H54 (cell line): ENCODE data around the gene UGT1A7.

Source experiments
- DNase-seq: peaks from one replicate; pipeline ENCODE4 v3.0.0; 2011; ENCODE audit warnings: low spot score, mixed read lengths; ENCODE audit not compliant: insufficient read length
- FAIRE-seq: peaks from 3 replicates; lab custom pipeline; 2011; peaks lifted over from hg19 to GRCh38; lab: Jason Lieb, UNC
- POLR2A ChIP-seq: IDR thresholded peaks from 2 replicates; pipeline ENCODE4 v1.6.1; 2011; ENCODE audit warnings: low read depth, mild to moderate bottlenecking, low read length

The UGT1A7 gene

GRCh38 chr2:233814056-233814835 lies 132.5 kb downstream of the UGT1A7 start:
- FAIRE-seq (no peak), DNase-seq (peak; percentile 27)
- no peak for TF ChIP-seq POLR2A

GRCh38 chr2:233815861-233816260 lies 134.2 kb downstream of the UGT1A7 start:
- no peak for DNase-seq
- TF ChIP-seq POLR2A, result no peak
- no peak for FAIRE-seq

DNA sequence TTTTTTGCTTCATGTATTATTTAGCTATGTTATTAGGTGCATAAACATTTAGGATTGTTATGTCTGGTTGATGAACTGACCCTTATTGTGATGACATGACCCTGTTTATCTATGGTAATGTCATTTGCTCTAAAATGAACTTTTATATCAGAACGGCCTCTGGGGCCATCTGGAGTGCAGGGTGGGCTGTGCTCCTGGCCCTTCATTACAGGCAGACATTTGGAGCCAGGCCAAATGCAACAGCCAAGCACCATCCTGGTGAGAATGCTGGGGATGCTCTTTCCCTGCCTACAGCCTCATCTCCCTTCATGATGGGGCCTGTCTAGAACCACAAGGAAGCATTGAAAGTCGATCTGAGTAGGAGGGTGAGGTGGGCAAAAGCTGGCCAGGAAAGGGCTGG lies 134.6 kb downstream of the UGT1A7 start:
- DNase-seq (no peak), FAIRE-seq (no peak)
- TF ChIP-seq POLR2A, result no peak

- DNase-seq, result no peak
- FAIRE-seq, result no peak
These were observed 135.1 kb downstream of the UGT1A7 start for GRCh38 chr2:233816771-233817170.

DNA sequence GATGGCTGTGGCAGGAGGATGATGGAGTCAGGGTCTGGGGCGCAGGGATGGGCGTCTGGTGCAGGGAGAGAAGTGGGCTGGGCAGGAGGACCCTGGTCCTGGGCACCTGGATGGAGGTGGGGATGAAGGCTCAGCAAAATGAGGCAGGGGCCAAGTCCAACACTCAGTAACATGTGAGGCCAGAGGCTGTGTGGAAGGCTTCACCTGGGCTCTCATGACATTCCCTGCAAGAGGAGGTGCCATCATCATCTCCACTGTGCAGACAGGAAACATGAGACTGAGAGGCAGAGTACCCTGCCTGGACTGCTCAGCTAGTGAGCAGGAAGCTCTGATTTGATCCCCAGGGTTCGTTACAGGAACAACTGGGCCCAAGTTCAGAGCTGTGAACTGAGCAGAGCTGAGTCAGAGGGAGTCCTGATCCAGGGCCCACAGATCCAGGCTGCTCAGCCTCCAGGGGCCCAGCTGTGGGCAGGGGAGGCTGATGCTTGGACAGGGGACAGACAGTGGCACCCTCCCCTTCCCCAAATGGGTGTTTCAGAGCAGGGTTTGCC lies 135.7 kb downstream of the UGT1A7 start:
- no peak for TF ChIP-seq POLR2A
- no peak for DNase-seq
- no peak for FAIRE-seq

More at GRCh38 chr2:233816771-233817170, 135.1 kb downstream of the UGT1A7 start:
- no peak for TF ChIP-seq POLR2A

DNA sequence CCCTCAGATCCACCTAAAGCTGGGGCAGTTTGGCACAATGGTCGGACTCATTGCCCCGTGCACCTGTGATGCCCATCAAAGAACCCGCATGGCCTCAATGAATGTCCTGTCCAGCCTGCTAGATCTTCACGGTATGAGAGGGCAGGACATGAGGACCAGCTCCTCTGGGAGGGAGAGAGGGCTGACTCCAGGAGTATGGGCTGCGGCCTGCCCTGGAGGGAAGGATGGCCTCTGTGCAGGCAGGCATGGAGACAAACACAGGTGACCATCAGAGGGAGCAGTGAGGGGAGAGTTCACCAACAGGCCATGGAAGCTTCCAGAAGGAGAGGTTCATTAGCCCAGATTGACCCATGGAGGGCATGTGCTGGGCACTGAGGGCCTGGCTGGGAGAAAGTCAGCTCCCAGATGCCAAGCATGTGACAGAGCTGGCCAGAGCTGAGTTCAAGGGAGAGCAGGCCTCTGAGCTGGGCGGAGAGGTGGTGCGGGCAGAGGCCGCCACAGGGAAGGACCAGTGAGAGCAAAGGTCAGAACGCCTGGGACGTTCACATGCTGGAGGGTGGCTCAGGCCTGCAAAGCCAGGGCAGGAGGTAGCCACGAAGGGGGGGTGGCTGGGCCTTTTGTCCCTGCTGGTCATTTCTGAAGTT lies 136.4 kb downstream of the UGT1A7 start:
- DNase-seq (no peak), FAIRE-seq (no peak)
- no peak for TF ChIP-seq POLR2A

- TF ChIP-seq POLR2A, result no peak
- DNase-seq (no peak), FAIRE-seq (no peak)
These were observed 137.2 kb downstream of the UGT1A7 start for GRCh38 chr2:233818639-233819621.

DNA sequence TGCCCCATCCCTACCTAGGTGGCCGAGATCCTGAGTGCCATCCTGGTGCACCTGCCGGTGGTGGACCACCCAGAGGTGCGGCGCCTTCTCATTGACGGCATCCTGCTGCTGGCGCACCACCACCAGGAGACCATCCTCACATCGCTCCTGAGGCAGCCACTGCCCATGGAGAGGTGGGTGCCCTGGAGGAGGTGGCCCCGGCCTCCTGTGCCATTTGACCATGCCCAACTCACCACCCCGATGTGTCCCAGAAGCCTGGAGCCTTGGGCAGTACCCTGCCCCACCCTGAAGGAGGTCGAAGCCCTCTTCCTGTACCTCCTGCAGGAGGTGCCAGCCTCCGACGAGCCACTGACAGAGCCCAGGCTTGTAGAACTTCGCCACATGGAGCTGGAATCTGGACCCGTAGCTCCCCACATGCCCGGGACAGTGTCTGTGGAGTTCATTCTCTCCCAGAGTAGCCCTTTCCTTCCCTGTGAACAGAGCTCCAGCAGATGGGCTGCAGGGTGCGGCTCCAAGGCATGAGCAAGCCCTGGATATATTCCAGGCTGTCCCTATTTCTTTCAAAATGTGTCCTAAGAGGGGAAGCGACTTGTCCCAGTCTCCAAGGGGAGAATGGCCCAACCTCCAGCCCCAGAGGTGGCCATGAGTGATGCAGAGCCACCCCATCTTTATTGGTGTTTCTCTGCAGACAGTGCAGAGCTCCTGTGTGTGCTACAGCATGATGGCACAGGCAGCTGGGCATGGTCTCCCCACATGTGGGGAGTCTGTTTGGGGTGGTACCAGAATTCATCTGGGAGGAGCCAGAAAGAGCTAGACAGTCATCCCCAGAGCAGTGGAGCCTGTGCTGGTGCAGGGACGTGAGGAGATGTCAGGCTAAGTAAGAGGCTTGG lies 138.4 kb downstream of the UGT1A7 start:
- DNase-seq, result no peak
- no peak for TF ChIP-seq POLR2A
- FAIRE-seq, result no peak

DNA sequence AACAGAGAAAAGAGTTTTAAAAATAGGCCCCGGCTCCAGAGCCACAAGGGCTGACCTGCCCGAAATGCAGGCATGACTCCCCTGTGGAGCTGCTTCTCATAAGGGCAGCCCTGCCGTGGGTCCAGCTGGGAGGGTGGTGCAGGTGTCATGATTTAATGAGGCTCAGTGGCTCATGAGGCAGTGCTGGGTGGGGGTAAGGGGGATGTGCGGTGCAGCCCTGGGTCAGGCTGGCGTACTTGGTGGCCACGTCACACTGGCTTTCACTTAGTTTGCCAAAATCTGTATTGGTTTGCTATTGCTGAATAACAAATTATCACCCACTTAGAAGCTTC lies 139.0 kb downstream of the UGT1A7 start:
- DNase-seq, result no peak
- no peak for FAIRE-seq
- TF ChIP-seq POLR2A, result no peak

GRCh38 chr2:233821196-233821595 lies 139.5 kb downstream of the UGT1A7 start:
- no peak for DNase-seq
- FAIRE-seq, result no peak
- TF ChIP-seq POLR2A, result no peak

DNA sequence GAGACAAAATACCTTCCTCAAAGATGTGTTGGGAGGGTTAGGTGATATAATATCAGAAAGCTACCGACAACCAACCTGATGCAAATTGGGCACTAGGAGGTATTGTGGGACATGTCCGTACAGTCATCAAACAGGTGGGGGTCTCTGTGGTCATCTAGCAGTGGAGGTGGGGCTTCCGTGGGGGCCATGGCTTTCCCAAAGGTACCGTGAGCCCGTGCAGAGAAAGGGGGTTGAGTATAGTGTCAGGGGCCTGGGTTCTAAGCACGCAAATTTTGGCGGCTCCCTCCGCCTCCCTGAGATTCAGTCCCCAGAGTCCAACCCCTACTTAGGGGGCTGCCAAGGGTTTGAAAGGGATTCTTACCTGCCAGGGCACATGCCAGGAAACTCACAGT lies 140.0 kb downstream of the UGT1A7 start:
- TF ChIP-seq POLR2A, result no peak
- no peak for FAIRE-seq
- no peak for DNase-seq

DNA sequence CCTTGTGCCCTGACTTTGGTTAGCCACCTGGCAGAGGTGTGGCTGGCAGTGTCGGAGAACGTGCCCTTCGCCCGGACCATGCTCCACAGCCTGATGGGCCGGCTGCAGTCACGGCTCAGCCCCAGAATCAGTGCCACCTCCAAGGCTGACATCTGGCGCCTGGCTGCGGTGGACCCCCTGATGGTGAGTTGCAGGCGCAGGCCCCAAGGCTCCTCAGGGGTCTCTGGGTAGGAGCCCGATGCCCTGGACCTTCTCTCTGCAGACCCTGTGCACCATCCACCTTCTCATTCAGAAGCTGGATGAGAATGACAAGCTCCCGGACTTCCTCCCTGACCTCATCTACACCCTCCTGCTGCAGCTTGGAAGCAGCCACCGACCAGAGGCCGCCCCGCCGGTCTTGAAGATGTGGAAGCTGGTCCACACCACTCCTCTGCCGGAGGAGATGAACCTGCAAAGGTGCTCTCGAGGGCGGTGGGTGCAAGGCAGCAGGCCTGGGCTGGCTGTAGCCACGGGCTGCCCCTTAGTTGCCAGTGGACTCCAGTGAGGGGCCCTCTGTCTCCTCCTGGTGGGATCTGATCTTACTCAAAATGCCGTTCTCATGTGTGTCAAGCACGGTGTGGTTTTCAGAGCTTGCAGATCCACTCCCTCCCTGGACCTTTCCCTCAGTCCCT lies 140.5 kb downstream of the UGT1A7 start:
- DNase-seq (no peak), FAIRE-seq (no peak)
- no peak for TF ChIP-seq POLR2A
